Muscle layer of colon (tissue), 2 donors: Measurements from ENCODE around the gene ELF1.
"Not testable (repeated sequence)": the region's sequence is repeated elsewhere in the genome, so short reads cannot be mapped to it uniquely, and the experiment has no call there.

Experiments used
- H3K27ac ChIP-seq: one replicate; pipeline ENCODE4 v1.7.0; 2013; ENCODE audit warnings: low read depth, mild to moderate bottlenecking, low read length, moderate library complexity
- H3K27me3 ChIP-seq, 2 donors: one replicate each; pipeline ENCODE4 v1.7.0; 2013; ENCODE audit warnings: low read length in 2 of 2, mild to moderate bottlenecking in 2 of 2; ENCODE audit not compliant: insufficient read depth in 2 of 2, control insufficient read depth in 1 of 2
- H3K36me3 ChIP-seq: one replicate; pipeline ENCODE4 v1.7.0; 2013; ENCODE audit warnings: mild to moderate bottlenecking, low read length; ENCODE audit not compliant: insufficient read depth
- H3K4me1 ChIP-seq: one replicate; pipeline ENCODE4 v1.7.0; 2013; ENCODE audit warnings: mild to moderate bottlenecking, low read length; ENCODE audit not compliant: insufficient read depth
- H3K4me3 ChIP-seq, 2 donors: one replicate each; pipeline ENCODE4 v1.7.0; 2013; ENCODE audit warnings: low read length in 2 of 2, low read depth in 1 of 2, mild to moderate bottlenecking in 1 of 2, moderate library complexity in 1 of 2
- H3K9ac ChIP-seq: one replicate; pipeline ENCODE4 v1.7.0; 2013; ENCODE audit warnings: low read length
- H3K9me3 ChIP-seq: one replicate; pipeline ENCODE4 v1.7.0; 2013; ENCODE audit warnings: mild to moderate bottlenecking, low read length
- donor health status: abdominal sarcoma.
- donor health status: Adenocarcinoma of cecum.

Gene ELF1

DNA sequence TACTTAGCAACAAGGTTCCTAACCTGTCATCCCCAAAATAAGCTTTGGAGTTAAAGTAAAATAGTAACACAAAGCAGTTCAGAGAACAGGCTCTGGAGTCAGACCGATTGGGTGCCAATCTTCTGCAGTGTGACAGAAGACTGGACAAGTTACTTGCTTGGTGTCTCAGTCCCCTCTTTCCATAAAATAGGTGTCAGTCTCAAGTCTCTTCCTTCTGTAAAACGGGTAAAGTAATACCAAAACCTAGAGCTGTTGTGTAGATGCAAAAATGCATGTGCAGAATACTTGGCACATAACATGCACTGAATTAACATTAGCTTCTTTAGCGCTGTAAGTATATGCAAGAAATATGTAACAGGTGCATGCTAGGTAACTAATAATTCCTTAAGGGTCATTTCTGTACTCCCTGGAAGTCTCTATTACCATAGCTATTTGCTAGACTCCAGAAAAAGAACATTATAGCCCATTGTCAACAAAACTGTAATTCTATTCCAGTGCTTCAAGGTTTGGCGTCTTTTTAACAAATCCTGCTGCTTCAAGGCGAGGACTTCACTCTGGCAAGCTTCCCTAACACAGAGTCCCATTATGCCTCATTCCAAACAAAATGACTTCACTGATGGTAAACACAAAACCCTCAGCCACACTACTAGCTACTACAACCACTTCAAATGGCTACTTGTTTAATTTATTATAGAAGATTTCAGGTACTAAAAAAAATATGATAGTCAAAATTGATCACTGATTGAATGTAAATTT lies 32.8 kb downstream of the ELF1 start:
- peak overlapping the region; percentile 12 for H3K27ac ChIP-seq
- H3K36me3 ChIP-seq: no peaks in the 10 kb centered on the region
- no peaks in the 10 kb centered on the region for H3K27me3 ChIP-seq
- no peaks in the 10 kb centered on the region for H3K9me3 ChIP-seq
- H3K4me1 ChIP-seq: peaks cover 32% of the 10 kb centered on the region
- no peak overlapping the region for H3K9ac ChIP-seq
- peak overlapping the region in 1 of 2 donors; percentile 39 for H3K4me3 ChIP-seq

DNA sequence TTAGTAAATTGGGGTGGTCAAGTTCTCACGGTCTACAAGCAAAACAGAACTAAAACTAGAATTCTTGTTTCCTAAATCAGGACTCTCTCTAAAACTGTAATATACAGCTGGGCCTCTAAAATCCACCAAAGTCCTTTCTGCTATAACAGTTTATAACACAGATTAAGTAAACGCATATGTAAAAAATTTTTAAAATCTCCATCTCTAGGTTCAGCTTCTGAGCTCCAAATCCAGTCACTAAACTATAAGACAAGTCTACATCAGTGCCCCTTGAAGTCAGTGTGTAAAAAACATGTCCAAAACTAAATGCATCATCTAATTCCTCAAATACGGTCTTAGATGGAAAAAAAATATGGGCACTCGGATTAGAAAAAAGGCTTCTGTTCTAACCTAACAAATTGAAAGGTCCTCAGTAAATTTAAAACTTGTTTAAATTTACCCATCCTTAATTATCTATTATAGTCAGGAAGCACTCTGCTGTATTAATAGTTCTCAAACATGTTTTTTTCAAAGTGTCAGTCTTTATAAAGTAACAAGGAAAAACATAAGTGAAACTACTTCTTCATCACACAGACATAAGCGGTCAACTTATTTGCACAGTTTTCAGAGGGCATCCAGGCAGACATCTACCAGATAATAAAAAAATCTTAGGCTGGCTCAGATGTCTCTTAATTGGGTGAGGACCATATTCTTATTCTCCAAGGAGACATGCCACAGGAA lies 33.6 kb downstream of the ELF1 start:
- peak overlapping the region; percentile 12 for H3K27ac ChIP-seq
- peak overlapping the region in 1 of 2 donors; percentile 39 for H3K4me3 ChIP-seq
- peaks cover 32% of the 10 kb centered on the region for H3K4me1 ChIP-seq
- H3K27me3 ChIP-seq: no peaks in the 10 kb centered on the region
- H3K9ac ChIP-seq: peak overlapping the region; percentile 20
- no peaks in the 10 kb centered on the region for H3K36me3 ChIP-seq
- no peaks in the 10 kb centered on the region for H3K9me3 ChIP-seq

DNA sequence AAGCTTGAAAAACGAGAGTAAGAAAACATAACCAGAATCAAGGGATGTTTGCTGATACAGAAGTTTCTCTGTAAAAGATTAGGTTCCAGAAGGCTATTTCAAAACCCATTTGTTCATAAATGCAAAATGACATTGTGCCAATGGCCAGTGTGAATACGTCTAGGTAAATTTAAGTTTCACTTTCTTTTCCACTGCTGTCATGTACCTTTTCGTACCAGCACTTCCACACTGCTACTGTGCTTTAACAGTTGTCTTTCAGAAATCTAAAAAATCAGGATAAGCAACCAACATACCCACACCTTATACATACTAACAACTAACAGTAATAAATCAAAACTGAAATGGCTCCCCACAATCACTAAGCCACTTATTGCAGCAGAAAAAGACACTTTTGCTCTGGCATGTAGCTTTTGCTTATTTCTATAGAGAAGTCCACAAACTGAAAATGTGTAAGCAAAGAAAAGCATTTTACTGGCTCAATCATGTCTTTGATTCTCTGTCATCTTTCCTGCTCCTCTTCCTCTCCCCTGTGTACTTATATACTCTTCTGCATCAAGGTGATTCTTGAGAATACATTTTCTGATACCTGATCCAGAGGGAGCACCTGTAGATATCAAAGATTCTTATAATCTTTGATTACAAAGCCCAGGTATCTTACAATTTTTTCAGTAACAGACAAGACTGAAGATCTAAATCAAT lies 34.3 kb downstream of the ELF1 start:
- Histone ChIP-seq H3K27me3 (no peaks in the 10 kb centered on the region), H3K4me1 (peaks cover 35% of the 10 kb centered on the region), H3K27ac (no peak overlapping the region), H3K4me3 (peak overlapping the region; percentile 6 to 30), H3K36me3 (no peaks in the 10 kb centered on the region), H3K9ac (peak overlapping the region; percentile 20), H3K9me3 (no peaks in the 10 kb centered on the region)

DNA sequence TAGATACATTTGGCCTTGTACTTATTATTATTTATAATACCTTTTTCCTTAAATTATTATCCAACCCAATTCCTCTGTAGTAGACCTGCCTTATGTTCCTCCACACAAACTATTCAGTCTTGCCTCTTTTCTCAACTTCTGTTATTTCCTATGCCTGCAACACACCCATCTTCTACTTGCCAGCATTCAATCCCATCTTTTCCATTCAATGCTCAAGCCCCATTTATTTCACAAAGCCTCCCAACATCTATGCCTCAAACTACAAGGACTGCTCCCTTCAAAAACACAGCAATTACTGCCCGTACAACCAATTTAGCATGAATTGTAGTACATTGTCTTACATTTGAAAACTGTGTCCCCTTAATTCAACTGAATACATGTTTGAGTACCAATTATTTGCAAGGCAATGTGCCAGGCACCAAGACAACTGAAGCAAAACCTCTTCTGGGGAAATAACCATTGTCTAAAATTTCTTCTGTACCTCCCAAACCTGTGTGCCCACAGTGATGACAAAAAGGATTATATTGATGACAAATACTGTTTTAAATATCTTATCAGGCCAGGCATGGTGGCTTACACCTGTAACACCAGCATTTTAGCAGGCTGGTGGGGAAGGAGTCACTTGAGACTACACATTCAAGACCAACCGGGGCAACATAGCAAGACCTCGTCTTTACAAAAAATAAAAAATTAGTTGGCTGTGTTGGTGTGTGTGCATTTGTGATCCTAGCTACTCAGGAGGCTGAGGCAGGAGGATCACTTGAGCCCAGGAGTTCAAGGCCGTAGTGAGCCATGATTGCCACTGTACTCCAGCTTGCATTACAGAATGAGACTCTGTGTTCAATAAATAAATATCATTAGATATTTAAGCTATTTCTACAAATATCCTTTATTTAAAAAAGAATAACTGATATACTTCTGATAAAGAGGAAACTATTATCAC lies 35.1 kb downstream of the ELF1 start:
- H3K4me3 ChIP-seq: no peak overlapping the region
- H3K27me3 ChIP-seq: no peaks in the 10 kb centered on the region
- peaks cover 36% of the 10 kb centered on the region for H3K4me1 ChIP-seq
- H3K27ac ChIP-seq: no peak overlapping the region
- H3K9me3 ChIP-seq: no peaks in the 10 kb centered on the region
- no peaks in the 10 kb centered on the region for H3K36me3 ChIP-seq
- no peak overlapping the region for H3K9ac ChIP-seq

DNA sequence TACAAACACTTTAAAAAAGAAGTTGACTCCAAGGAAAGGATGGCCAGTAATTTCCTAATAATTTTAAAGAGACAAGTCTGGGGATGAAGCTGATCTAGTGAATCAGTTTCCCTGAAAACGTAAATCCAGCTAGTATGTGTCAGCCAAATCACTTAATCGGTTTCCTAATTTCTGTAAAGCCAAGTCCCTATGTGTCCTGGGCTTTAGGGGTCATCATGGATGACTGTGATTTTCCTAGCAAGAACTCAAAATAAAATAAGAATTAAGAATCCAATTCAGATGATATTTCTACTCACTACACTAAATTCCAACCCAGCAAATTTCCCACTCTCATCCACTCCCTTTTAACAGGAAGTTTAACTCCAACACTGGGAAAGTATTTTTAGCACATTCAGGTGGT lies 35.9 kb downstream of the ELF1 start:
- Histone ChIP-seq H3K27me3 (no peaks in the 10 kb centered on the region), H3K9ac (no peak overlapping the region), H3K36me3 (no peaks in the 10 kb centered on the region), H3K9me3 (no peaks in the 10 kb centered on the region), H3K27ac (peak overlapping the region; percentile 45), H3K4me3 (no peak overlapping the region), H3K4me1 (peaks cover 36% of the 10 kb centered on the region)

DNA sequence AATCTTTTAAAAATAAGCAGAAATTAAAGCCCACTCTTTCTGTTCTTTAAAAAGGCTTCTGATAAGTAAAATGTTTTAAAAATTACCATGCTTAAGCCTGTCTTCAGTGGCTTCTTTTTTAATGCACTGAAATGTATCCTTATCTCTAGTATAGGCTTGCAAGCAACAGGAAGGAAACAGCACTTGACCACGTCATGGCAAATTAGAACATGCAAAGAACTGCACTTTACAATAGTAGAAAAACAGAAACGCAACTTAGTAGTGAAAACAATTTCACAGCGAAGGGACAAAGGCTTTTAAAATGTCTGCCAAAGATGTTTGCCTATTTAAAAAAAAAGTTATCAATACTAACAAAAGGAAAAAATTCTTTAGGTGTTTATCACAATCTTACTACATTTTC lies 36.3 kb downstream of the ELF1 start:
- no peaks in the 10 kb centered on the region for H3K27me3 ChIP-seq
- no peaks in the 10 kb centered on the region for H3K36me3 ChIP-seq
- no peak overlapping the region for H3K9ac ChIP-seq
- no peak overlapping the region for H3K4me3 ChIP-seq
- no peaks in the 10 kb centered on the region for H3K9me3 ChIP-seq
- peak overlapping the region; percentile 45 for H3K27ac ChIP-seq
- H3K4me1 ChIP-seq: peaks cover 36% of the 10 kb centered on the region

DNA sequence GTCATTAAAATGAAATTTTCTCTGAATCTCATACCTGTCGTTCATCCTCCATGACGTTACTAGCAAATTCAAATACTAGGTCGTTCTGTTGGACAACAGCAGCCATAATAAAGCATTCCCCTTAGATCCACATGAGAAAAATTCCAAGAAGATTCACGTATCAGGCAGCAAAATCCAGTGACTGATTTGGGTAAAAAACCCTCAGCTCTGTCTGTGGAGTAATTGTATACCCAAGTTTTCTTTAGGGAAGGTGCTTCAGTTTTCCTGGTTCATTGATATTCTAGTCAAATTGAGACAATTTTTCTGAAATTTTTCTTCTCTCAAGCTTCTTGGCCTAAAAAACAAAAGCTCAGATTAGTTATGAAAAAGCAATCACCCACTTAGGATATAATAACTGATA lies 37.2 kb downstream of the ELF1 start:
- Histone ChIP-seq H3K9me3 (no peaks in the 10 kb centered on the region), H3K36me3 (no peaks in the 10 kb centered on the region), H3K4me1 (peaks cover 36% of the 10 kb centered on the region), H3K27ac (peak overlapping the region; percentile 32), H3K4me3 (no peak overlapping the region), H3K9ac (no peak overlapping the region), H3K27me3 (no peaks in the 10 kb centered on the region)

DNA sequence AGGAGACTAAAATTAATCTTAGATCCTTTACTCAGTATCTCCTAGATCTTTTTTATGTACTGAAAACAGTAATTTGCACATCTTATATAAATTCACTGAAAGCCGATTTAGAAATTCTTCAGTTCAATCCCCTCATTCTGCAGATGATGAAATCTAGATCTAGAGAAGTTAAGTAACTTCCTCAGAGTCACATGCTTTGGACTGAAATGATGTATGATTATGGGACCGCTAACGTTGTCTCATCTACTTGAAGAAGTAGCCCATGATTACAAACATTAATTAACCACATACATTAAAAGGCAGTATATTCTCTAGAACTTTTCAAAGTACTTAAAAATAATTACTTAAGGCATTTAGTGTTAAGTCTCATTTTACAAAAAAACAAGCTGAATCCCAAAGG lies 37.8 kb downstream of the ELF1 start:
- Histone ChIP-seq H3K4me1 (peaks cover 33% of the 10 kb centered on the region), H3K27me3 (no peaks in the 10 kb centered on the region), H3K9me3 (no peaks in the 10 kb centered on the region), H3K36me3 (no peaks in the 10 kb centered on the region), H3K4me3 (no peak overlapping the region), H3K9ac (no peak overlapping the region), H3K27ac (peak overlapping the region; percentile 32)

DNA sequence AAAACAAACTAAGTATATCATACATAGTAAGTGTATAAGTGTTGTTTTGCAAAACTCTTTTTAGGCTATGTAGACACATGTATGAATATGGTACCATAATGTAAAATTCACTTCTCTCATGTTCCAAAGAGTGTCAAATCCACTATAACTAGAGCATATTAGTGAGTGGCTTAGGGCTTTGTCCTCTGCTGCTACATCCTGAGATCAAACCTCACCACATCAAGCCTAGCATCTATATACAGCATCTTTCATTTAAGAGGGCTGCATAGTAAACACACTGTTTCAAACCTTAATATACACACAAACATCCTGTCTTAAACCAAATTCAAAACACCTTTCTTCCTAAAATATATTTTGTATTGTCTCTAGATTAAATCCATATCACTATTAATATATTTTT lies 38.7 kb downstream of the ELF1 start:
- no peaks in the 10 kb centered on the region for H3K36me3 ChIP-seq
- H3K27me3 ChIP-seq: no peaks in the 10 kb centered on the region
- H3K9me3 ChIP-seq: no peaks in the 10 kb centered on the region
- no peak overlapping the region for H3K27ac ChIP-seq
- no peak overlapping the region for H3K4me3 ChIP-seq
- no peak overlapping the region for H3K9ac ChIP-seq
- peaks cover 24% of the 10 kb centered on the region for H3K4me1 ChIP-seq

DNA sequence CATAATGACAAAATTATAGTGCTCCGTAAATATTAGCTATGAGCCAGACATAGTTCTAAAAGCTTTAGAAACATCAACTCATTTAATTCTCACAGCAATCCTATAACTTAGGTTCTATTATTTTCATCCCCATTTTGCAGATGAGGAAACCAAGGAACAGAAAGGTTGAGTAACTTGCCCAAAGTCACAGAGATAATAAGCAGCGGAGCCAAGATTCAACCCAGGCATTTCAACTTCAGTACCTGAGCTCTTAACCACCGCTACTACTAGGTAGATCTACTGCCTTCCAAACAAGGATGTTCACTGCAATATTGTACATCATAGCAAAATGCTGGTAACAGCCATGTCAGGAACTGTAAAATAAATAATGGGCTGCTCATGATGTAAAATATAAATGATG lies 39.9 kb downstream of the ELF1 start:
- no peaks in the 10 kb centered on the region for H3K27me3 ChIP-seq
- no peaks in the 10 kb centered on the region for H3K9me3 ChIP-seq
- H3K4me3 ChIP-seq: no peak overlapping the region
- no peaks in the 10 kb centered on the region for H3K36me3 ChIP-seq
- no peak overlapping the region for H3K27ac ChIP-seq
- peaks cover 25% of the 10 kb centered on the region for H3K4me1 ChIP-seq
- no peak overlapping the region for H3K9ac ChIP-seq

DNA sequence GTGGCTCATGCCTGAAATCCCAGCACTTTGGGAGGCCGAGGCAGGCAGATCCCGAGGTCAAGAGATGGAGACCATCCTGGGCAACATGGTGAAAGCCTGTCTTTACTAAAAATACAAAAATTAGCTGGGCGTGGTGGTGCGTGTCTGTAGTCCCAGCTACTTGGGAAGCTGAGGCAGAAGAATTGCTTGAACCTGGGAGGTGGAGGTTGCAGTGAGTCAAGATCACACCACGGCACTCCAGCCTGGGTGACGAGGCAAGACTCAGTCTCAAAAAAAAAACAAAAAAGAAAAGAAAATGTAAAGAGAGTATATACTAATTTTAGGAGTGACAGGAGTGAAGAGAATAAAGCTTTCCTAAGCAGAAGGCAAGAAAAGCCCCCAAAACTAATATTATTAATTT lies 41.0 kb downstream of the ELF1 start:
- not testable (repeated sequence) for H3K27ac ChIP-seq, H3K9me3 ChIP-seq, H3K27me3 ChIP-seq, H3K9ac ChIP-seq, H3K4me3 ChIP-seq, H3K36me3 ChIP-seq
- peaks cover 27% of the 10 kb centered on the region for H3K4me1 ChIP-seq
